ENCODE measurements around the gene DLL1.
"Not testable (repeated sequence)": the region's sequence is repeated elsewhere in the genome, so short reads cannot be mapped to it uniquely, and the experiment has no call there.

Gene DLL1

GRCh38 chr6:170269151-170269845 lies 21.6 kb downstream of the DLL1 start:
- no peak overlapping the region for H3K9ac ChIP-seq (ENCODE audit: low read length in 5 of 5)
- peaks cover 2 to 30% (median 9%) of the 10 kb centered on the region in 5 donors for H3K4me1 ChIP-seq (ENCODE audit: control insufficient read depth in 5 of 5, insufficient read depth in 5 of 5, low read length in 5 of 5)
- peaks cover 0 to 4% (median 0%) of the 10 kb centered on the region in 5 donors for H3K27me3 ChIP-seq (ENCODE audit: control insufficient read depth in 5 of 5, insufficient read depth in 4 of 5, low read length in 5 of 5)
- H3K36me3 ChIP-seq (ENCODE audit: control insufficient read depth in 5 of 5, insufficient read depth in 5 of 5, low read length in 5 of 5) = no peaks in the 10 kb centered on the region
- no peaks in the 10 kb centered on the region for H3K9me3 ChIP-seq (ENCODE audit: control insufficient read depth in 5 of 5, low read length in 5 of 5)
- H3K27ac ChIP-seq (ENCODE audit: low read depth, low read length) = no peak overlapping the region
- H3K4me3 ChIP-seq (ENCODE audit: low read depth in 1 of 5, low read length in 5 of 5) = no peak overlapping the region

GRCh38 chr6:170268216-170269129 lies 22.4 kb downstream of the DLL1 start:
- no peaks in the 10 kb centered on the region for H3K36me3 ChIP-seq (ENCODE audit: control insufficient read depth in 5 of 5, insufficient read depth in 5 of 5, low read length in 5 of 5)
- H3K4me3 ChIP-seq (ENCODE audit: low read depth in 1 of 5, low read length in 5 of 5) = no peak overlapping the region
- H3K4me1 ChIP-seq (ENCODE audit: control insufficient read depth in 5 of 5, insufficient read depth in 5 of 5, low read length in 5 of 5) = peaks cover 2 to 28% (median 9%) of the 10 kb centered on the region in 5 donors
- H3K27me3 ChIP-seq (ENCODE audit: control insufficient read depth in 5 of 5, insufficient read depth in 4 of 5, low read length in 5 of 5) = peaks cover 0 to 5% (median 0%) of the 10 kb centered on the region in 5 donors
- no peak overlapping the region for H3K27ac ChIP-seq (ENCODE audit: low read depth, low read length)
- H3K9me3 ChIP-seq (ENCODE audit: control insufficient read depth in 5 of 5, low read length in 5 of 5) = no peaks in the 10 kb centered on the region
- no peak overlapping the region for H3K9ac ChIP-seq (ENCODE audit: low read length in 5 of 5)

GRCh38 chr6:170267688-170268087 lies 23.2 kb downstream of the DLL1 start:
- Histone ChIP-seq H3K27ac (ENCODE audit: low read depth, low read length) (no peak overlapping the region), H3K27me3 (ENCODE audit: control insufficient read depth in 5 of 5, insufficient read depth in 4 of 5, low read length in 5 of 5) (peaks cover 0 to 5% (median 3%) of the 10 kb centered on the region in 5 donors), H3K4me1 (ENCODE audit: control insufficient read depth in 5 of 5, insufficient read depth in 5 of 5, low read length in 5 of 5) (peaks cover 2 to 25% (median 9%) of the 10 kb centered on the region in 5 donors), H3K4me3 (ENCODE audit: low read depth in 1 of 5, low read length in 5 of 5) (no peak overlapping the region), H3K9ac (ENCODE audit: low read length in 5 of 5) (no peak overlapping the region), H3K36me3 (ENCODE audit: control insufficient read depth in 5 of 5, insufficient read depth in 5 of 5, low read length in 5 of 5) (no peaks in the 10 kb centered on the region), H3K9me3 (ENCODE audit: control insufficient read depth in 5 of 5, low read length in 5 of 5) (no peaks in the 10 kb centered on the region)

- Histone ChIP-seq H3K4me3 (ENCODE audit: low read depth in 1 of 5, low read length in 5 of 5) (peak overlapping the region in 1 of 5 donors; percentile 35), H3K4me1 (ENCODE audit: control insufficient read depth in 5 of 5, insufficient read depth in 5 of 5, low read length in 5 of 5) (peaks cover 0 to 20% (median 9%) of the 10 kb centered on the region in 5 donors), H3K36me3 (ENCODE audit: control insufficient read depth in 5 of 5, insufficient read depth in 5 of 5, low read length in 5 of 5) (no peaks in the 10 kb centered on the region), H3K27ac (ENCODE audit: low read depth, low read length) (no peak overlapping the region), H3K9ac (ENCODE audit: low read length in 5 of 5) (no peak overlapping the region), H3K27me3 (ENCODE audit: control insufficient read depth in 5 of 5, insufficient read depth in 4 of 5, low read length in 5 of 5) (peaks cover 0 to 17% (median 8%) of the 10 kb centered on the region in 5 donors), H3K9me3 (ENCODE audit: control insufficient read depth in 5 of 5, low read length in 5 of 5) (no peaks in the 10 kb centered on the region)
Observed at GRCh38 chr6:170266061-170266825, 24.6 kb downstream of the DLL1 start.

- Histone ChIP-seq H3K27me3 (ENCODE audit: control insufficient read depth in 5 of 5, insufficient read depth in 4 of 5, low read length in 5 of 5) (peaks cover 0 to 17% (median 8%) of the 10 kb centered on the region in 5 donors), H3K9ac (ENCODE audit: low read length in 5 of 5) (no peak overlapping the region), H3K4me1 (ENCODE audit: control insufficient read depth in 5 of 5, insufficient read depth in 5 of 5, low read length in 5 of 5) (peaks cover 0 to 20% (median 9%) of the 10 kb centered on the region in 5 donors), H3K9me3 (ENCODE audit: control insufficient read depth in 5 of 5, low read length in 5 of 5) (no peaks in the 10 kb centered on the region), H3K27ac (ENCODE audit: low read depth, low read length) (no peak overlapping the region), H3K36me3 (ENCODE audit: control insufficient read depth in 5 of 5, insufficient read depth in 5 of 5, low read length in 5 of 5) (no peaks in the 10 kb centered on the region), H3K4me3 (ENCODE audit: low read depth in 1 of 5, low read length in 5 of 5) (peak overlapping the region in 1 of 5 donors; percentile 35)
Observed at GRCh38 chr6:170265655-170266054, 25.2 kb downstream of the DLL1 start.

GRCh38 chr6:170264644-170265043 lies 26.2 kb downstream of the DLL1 start:
- H3K9me3 ChIP-seq (ENCODE audit: control insufficient read depth in 5 of 5, low read length in 5 of 5); H3K36me3 ChIP-seq (ENCODE audit: control insufficient read depth in 5 of 5, insufficient read depth in 5 of 5, low read length in 5 of 5); H3K9ac ChIP-seq (ENCODE audit: low read length in 5 of 5); H3K4me3 ChIP-seq (ENCODE audit: low read depth in 1 of 5, low read length in 5 of 5); H3K27ac ChIP-seq (ENCODE audit: low read depth, low read length): not testable (repeated sequence)
- Histone ChIP-seq H3K27me3 (ENCODE audit: control insufficient read depth in 5 of 5, insufficient read depth in 4 of 5, low read length in 5 of 5) (peaks cover 0 to 17% (median 8%) of the 10 kb centered on the region in 5 donors), H3K4me1 (ENCODE audit: control insufficient read depth in 5 of 5, insufficient read depth in 5 of 5, low read length in 5 of 5) (peaks cover 0 to 19% (median 9%) of the 10 kb centered on the region in 5 donors)

- Histone ChIP-seq H3K4me3 (ENCODE audit: low read depth in 1 of 5, low read length in 5 of 5) (no peak overlapping the region), H3K27me3 (ENCODE audit: control insufficient read depth in 5 of 5, insufficient read depth in 4 of 5, low read length in 5 of 5) (peaks cover 0 to 17% (median 8%) of the 10 kb centered on the region in 5 donors), H3K36me3 (ENCODE audit: control insufficient read depth in 5 of 5, insufficient read depth in 5 of 5, low read length in 5 of 5) (no peaks in the 10 kb centered on the region), H3K27ac (ENCODE audit: low read depth, low read length) (no peak overlapping the region), H3K9me3 (ENCODE audit: control insufficient read depth in 5 of 5, low read length in 5 of 5) (no peaks in the 10 kb centered on the region), H3K4me1 (ENCODE audit: control insufficient read depth in 5 of 5, insufficient read depth in 5 of 5, low read length in 5 of 5) (peaks cover 0 to 19% (median 9%) of the 10 kb centered on the region in 5 donors), H3K9ac (ENCODE audit: low read length in 5 of 5) (no peak overlapping the region)
Observed at GRCh38 chr6:170264086-170264485, 26.8 kb downstream of the DLL1 start.

GRCh38 chr6:170263410-170263809 lies 27.5 kb downstream of the DLL1 start:
- peaks cover 0 to 17% (median 8%) of the 10 kb centered on the region in 5 donors for H3K27me3 ChIP-seq (ENCODE audit: control insufficient read depth in 5 of 5, insufficient read depth in 4 of 5, low read length in 5 of 5)
- H3K9me3 ChIP-seq (ENCODE audit: control insufficient read depth in 5 of 5, low read length in 5 of 5) = no peaks in the 10 kb centered on the region
- H3K4me3 ChIP-seq (ENCODE audit: low read depth in 1 of 5, low read length in 5 of 5) = no peak overlapping the region
- no peak overlapping the region for H3K27ac ChIP-seq (ENCODE audit: low read depth, low read length)
- H3K9ac ChIP-seq (ENCODE audit: low read length in 5 of 5) = no peak overlapping the region
- peaks cover 0 to 19% (median 9%) of the 10 kb centered on the region in 5 donors for H3K4me1 ChIP-seq (ENCODE audit: control insufficient read depth in 5 of 5, insufficient read depth in 5 of 5, low read length in 5 of 5)
- no peaks in the 10 kb centered on the region for H3K36me3 ChIP-seq (ENCODE audit: control insufficient read depth in 5 of 5, insufficient read depth in 5 of 5, low read length in 5 of 5)

GRCh38 chr6:170262489-170263088 lies 28.3 kb downstream of the DLL1 start:
- H3K4me3 ChIP-seq (ENCODE audit: low read depth in 1 of 5, low read length in 5 of 5) = no peak overlapping the region
- no peak overlapping the region for H3K27ac ChIP-seq (ENCODE audit: low read depth, low read length)
- peaks cover 0 to 15% (median 9%) of the 10 kb centered on the region in 5 donors for H3K4me1 ChIP-seq (ENCODE audit: control insufficient read depth in 5 of 5, insufficient read depth in 5 of 5, low read length in 5 of 5)
- no peaks in the 10 kb centered on the region for H3K9me3 ChIP-seq (ENCODE audit: control insufficient read depth in 5 of 5, low read length in 5 of 5)
- H3K9ac ChIP-seq (ENCODE audit: low read length in 5 of 5) = no peak overlapping the region
- no peaks in the 10 kb centered on the region for H3K36me3 ChIP-seq (ENCODE audit: control insufficient read depth in 5 of 5, insufficient read depth in 5 of 5, low read length in 5 of 5)
- peaks cover 0 to 17% (median 8%) of the 10 kb centered on the region in 5 donors for H3K27me3 ChIP-seq (ENCODE audit: control insufficient read depth in 5 of 5, insufficient read depth in 4 of 5, low read length in 5 of 5)

Data from subcutaneous abdominal adipose tissue (tissue), 5 donors.